ENCODE measurements around the gene RELL2.

Gene RELL2

DNA sequence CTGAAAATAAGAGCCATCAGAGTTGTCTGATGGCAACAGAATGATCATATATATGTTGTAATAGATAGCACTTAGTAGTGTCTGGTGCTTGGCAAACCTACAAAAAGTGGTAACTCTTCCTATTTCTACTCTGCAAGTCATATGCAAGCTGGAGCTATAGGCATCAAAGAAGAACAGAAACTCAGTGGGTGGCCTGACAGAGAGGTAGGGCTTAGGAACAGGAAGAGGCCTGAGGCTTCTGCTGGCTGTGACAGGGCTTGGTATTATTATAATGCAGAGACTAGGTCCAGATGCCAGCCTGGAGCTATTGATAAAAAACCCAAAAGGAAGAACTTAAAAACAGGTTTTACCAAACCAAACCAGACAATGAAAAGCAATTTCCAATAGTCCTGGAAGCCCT, 13.6 kb upstream of the RELL2 start:
- DNase-seq: peak; percentile 25

DNA sequence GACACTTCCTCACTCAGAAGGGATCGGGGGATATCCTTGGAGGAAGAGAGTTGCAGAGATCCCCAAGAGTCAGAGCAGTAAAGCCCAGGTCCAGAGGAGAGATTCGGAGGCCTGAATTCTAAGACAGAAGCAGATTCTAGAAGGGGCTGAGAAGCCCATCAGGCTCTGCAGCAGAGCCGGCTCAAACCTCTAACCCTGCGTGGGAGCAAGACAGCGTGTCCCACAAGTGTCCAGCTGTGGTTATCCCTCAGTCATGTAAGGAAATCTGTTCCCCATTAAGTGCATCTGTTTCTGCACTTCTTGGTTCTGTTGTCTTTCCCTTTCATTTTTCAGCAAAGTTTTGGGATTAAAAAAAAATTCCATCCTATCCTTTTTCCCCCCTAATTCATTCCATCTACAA, 13.2 kb upstream of the RELL2 start:
- no peak for DNase-seq

DNA sequence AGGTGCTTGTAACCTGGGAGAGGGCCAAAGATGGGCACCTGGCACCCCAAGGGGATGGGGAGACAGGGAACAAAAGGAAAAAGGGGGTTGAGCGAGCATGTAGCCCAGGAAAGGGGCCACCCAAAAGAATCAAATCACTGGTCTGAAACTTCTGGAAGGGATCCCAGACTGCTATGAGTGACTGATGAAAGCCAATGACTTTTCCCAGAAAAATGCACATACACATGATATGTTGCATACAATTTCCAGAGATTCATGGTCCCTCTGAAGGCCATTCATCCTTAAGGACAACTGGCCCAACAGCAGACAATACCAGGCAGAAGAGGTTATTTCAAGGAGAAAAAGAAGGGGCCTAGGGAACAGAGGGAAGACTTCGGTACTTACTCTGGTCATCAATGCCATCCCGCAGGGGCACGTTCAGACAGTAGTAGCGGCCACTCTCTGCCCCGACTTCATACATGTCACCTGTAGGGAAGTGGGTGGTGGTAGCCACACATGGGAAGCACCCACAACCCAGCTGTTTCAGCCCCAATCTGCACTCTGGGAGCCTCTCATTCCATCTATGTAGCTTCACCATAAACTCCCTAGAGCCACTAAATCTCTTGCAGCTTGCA, 8.5 kb upstream of the RELL2 start:
- no peak for DNase-seq

DNA sequence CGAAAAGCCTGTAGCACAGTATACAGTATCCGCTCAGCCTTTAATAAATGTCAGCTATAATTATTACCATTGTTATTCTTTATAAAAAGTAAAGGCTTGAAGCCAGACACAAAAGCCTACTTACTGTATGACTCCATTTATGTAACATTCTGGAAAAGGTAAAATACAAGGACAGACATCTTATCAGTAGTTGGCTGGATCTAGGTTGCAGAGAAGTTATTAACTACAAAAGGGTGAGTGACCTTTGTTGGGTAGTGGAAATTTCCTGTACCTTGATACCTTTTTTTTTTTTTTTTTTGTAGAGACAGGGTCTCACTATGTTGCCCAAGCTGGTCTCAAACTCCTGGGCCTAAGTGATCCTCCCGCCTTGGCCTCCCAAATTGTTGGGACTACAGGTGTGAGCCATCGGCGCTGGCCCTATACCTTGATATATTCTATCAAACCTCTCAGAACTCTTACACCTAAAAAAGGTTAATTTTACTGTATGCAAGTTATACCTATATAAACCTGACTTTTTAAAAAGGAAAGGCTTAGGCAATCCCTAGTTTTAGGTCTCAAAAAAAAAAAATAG, 6.1 kb upstream of the RELL2 start:
- DNase-seq: no peak

DNA sequence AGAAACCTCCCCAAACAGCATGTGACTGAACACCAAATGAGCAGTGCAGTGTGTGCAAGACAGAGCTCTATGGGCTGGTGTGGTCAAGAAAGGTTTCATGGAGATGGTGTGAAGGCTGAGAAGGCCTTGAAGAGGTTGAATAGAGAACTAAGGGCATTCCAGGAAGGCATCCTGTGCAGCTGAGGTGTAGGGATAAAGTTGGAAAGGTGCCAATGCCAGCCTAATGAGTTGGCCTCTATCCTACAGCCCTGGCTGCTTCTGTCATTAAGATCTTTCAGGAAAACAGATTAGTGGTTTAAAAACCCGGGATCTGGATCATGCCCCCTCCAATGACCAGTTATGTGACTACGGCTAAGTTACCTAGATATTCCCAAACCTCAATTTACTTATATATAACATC, 4.1 kb upstream of the RELL2 start:
- DNase-seq: no peak

DNA sequence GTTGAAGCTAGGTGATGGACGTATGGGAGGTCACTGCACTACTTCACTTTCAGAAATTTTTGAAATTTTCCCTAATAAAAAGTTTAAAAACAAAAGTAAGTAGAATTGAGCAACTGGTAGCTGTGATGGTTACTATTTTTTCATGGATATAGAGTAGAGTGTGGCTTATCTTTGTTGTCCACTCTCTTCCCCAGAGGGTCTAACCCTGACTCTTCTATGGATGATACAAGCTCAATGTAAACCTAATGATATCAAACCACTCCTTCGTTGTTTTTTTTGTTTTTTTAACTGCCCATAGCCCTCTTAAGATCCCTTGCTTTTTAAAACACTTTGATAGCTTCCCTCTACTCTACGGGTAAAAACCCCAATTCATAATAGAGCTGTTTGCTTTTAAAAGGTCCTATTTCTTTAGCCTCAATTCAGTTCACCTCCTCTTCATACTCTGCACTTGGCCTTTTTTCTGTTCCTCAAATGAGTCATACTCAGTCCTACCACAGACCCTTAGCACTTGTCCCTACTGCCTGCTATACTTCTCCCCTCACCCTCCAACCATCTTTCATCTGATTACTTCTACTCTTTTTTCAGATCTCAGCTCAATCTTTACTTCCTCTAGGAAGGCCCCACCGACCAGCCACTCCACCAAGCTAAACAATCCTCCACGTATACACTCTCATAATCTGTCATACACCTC, 2.8 kb upstream of the RELL2 start:
- no peak for DNase-seq

DNA sequence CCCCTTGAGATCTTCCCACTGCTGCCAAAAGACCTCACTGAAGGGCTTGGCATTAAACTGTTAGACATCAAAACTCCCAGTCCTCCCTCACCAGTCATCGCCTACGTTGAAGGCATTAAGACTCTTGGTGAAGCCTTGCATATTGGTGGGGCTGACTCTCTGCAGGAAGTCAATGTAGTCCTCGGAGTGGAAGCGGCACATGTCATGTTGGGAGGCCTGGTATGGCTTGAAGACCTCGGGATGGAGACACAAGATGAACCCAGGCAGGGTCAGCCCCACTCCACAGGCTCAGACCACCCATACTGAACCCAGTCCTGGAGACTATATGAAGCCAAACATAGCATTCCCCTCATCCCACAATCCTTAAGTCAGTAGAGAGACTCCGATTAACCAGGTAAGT, 2.1 kb upstream of the RELL2 start:
- DNase-seq: no peak

DNA sequence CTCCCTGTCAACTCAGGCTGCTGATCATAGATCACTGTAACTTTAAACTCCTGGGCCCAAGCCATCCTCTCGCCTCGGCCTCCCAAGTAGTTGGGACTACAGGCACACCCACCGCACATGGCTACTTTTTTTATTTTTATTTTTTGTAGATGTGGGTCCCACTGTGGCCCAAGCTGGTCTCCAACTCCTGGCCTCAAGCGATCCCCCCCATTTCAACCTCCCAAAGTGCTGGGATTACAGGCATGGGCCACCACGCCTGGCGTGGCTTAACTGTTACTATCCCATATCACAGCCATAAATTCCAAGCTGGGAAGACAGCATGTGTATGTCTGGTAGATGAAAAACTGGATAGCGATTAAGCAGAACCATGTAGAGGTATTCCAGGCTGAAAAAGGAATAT, 1.2 kb upstream of the RELL2 start:
- DNase-seq: no peak

DNA sequence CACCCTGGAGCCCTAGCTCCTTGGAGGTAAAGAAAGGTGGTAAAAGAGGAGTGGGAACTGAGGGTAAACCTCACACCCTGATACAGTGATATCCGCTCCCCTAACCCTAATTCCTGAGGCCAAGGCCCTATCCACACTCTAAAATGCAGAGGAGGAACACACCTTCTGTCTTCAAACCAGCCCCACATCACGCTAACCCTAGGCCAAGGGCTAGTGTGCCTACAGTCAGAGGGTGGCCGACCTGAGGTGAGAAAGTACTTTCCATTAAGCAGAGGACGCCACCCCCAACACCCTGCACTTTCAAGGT, 738 bp upstream of the RELL2 start:
- DNase-seq: no peak

DNA sequence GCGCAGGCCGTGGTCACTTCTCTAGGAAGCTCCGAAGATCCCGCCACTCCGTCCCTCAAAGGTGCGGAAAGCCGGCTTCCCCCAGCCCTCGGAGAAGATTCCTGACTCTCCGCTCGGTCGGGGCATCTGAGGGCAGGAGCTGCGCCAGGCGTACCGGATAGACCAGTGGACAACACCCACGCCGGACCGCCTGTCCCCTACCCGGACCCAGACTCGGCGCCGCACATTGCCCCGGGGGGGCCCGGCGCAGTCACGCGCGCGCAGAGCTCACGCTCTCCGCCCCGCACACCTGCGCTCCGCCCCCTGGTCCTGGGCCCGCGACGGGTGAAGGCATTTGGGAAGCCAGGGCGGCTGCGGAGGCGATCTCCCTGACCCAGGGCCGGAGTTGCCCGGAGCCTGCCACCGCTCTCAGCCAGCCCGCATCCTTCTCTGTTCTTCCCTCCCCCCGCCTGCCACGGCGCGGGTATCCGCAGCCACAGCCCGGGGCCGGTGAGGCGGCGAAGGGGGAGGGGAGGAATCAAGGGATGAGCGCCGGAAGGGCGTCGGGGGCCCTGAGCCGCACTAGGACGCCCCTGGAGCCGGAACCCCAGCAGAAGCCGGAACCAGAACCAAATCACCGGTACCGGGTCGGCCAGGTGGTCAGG, 448 bp downstream of the RELL2 start:
- DNase-seq: peak; percentile 74

DNA sequence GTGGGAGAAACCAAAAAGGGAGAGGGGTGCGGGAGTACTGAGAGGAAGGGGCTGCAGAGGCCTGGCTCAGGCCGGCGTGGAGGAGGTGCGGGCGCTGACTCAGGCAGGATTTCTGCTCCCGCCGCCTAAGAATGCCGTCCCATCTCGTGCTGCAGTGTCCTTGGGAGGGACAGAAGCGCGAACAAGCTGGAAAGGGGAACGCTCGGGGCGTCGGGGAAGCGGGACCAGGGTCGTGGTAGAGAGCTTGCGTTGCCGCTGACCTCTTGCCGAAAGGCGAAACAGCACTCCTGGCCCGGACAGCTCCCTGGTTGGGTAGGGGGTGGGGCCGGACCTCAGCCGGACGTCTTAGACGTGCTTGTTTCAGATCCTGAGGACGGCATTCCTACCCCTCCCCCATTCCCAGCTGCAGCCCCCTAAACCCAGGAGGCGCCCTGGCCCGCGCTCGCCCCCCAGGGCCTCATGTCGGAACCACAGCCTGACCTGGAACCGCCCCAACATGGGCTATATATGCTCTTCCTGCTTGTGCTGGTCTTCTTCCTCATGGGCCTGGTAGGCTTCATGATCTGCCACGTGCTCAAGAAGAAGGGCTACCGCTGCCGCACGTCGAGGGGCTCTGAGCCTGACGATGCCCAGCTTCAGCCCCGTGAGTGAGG, 1.1 kb downstream of the RELL2 start:
- peak; percentile 66 for DNase-seq

DNA sequence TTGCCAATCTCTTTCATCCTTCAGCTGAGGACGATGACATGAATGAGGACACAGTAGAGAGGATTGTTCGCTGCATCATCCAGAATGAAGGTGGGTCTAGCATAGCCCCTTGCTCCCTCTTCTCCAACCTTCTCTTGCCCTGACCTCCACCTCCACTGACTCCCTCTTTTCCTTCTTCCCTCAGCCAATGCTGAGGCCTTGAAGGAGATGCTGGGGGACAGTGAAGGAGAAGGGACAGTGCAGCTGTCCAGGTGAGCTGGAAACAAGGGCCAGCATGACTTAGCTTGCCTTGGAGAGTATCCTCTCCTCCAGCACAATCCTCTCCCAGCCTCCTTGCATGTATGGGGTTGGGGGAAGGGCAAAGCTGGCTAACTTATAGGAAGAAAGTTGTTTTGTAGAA, 2.0 kb downstream of the RELL2 start:
- DNase-seq: no peak

DNA sequence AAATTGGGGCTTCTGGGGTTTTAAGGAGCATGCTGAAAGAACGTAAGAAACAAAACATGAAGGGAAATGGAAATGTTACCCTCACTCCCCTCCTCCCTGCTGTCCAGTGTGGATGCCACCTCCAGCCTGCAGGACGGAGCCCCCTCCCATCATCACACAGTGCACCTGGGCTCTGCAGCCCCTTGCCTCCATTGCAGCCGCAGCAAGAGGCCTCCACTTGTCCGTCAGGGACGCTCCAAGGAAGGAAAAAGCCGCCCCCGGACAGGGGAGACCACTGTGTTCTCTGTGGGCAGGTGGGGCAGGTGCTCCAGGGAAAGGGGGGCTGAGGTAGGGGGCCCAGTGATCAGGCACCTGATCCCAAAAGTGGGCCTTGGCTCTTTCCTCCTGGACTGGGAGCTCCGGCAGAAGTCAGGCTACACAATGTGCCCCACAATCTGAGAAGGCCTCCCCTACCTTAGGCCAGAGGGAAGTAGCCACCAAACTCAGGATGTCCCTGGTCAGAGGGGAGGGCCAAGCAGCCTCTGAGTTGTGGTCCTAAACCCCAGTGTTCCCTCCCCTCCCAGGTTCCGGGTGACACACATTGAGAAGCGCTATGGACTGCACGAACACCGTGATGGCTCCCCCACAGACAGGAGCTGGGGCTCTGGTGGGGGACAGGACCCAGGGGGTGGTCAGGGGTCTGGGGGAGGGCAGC, 2.7 kb downstream of the RELL2 start:
- no peak for DNase-seq

DNA sequence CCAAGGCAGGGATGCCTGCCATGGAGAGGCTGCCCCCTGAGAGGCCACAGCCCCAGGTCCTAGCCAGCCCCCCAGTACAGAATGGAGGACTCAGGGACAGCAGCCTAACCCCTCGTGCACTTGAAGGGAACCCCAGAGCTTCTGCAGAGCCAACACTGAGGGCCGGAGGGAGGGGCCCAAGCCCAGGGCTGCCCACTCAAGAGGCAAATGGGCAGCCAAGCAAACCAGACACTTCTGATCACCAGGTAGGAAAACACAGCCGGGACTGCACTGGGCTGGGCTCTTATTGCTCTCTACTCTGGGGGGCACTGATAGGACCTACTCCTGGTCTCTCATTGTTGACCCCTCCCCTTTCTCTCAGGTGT, 3.2 kb downstream of the RELL2 start:
- DNase-seq: no peak

DNA sequence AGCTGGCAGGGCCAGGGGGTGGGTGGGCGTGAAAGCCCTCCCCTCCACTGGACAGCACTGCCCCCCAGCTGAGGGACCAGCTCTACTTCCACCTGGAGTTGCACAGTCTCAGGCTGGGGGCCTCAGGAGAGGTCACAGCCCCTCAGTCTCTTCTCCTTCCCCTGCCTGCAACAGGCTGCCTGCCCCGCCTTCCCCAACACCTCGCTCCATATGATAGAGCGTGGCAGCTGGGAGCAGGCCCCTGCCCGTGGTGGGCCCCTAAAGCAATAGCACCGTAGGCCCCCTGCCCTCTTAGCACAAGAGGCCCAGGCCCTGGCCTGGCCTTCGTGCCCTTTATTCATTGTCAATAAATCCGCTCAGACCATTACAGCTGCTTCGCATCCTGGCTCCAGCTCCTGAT, 3.9 kb downstream of the RELL2 start:
- DNase-seq: no peak

DNA sequence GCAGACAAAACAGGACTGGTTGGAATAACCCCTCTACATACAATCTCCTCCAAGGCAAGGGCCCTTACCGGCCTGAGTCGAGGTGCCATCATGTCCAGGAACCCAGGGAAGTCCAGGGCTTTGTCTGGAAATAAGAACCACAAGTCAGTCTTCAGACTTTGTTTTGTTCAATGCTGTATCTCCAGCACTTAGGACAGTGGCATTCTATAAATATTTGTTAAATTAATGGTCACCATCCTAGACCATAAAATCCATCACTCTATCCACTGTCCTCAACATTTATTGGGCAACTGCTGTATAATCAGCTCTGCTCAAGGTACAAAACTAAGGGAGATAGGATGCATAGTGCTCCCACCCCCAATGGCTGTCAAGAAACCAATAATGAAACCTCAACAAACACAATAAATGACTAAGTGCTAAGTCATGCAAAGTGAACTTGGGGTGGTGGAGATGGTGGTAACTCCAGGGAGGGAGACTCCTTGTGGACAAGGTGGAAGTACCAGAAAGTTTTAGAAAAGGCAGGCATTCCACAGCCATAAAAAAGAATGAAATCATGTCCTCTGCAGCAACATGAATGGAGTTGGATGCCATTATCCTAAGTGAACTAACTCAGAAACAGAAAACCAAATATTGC, 5.0 kb downstream of the RELL2 start:
- no peak for DNase-seq

DNA sequence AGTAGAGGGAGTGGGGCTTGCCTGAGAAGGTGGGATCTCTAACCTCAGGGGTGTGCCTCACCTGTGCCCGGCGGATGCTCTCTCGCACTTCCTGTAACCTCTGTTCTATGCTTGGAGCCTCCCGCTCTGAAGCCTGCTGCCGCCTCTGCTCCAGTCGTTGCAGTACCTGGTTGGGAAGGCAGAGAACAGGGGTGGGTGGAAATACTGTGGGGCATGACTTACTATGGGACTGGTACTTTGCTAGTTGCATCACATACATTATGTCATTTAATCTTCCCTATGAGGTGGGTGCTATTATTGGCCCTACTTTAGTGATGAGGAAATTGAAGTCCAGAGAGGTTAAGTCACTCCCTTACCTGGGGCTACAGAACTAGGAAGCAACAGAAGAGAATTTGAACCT, 9.2 kb downstream of the RELL2 start:
- no peak for DNase-seq

DNA sequence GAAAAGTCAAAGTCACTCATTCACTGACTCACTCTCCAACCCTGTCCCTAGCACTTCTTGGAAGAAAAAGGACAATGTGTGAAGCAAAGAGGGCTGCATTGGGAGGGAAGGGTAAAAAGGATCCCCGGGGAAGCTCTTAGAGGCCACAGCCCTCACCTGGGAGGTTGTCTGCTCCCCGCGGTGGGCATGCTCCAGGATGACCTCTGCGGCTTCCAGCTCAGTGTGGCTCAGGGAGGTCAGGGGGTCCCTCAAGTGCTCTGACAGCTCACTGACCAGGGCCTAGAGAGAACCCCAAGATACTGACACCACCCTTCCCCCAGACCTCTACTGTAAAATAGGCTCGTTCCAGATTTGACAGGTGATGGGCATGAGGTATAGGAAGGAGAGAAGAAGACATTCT, 10.4 kb downstream of the RELL2 start:
- no peak for DNase-seq

DNA sequence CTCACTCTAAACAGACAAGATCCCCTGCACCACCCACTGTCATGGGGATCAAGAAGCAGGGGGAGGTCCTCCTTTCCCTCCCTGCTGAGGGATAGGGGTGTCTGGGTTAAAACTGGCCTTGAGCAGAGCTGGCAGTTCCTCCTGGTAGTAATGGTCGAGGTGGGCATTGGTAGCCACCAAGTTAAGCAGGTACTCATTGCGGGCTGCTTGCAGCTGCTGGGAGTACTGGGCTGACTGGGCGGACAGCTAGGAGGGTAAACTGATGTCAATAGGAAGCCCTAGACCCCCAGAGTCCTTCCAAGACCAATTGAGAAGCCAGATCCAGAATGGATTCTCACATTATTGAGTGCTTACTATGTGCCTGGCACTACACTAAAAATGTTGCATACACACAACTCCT, 11.1 kb downstream of the RELL2 start:
- no peak for DNase-seq

DNA sequence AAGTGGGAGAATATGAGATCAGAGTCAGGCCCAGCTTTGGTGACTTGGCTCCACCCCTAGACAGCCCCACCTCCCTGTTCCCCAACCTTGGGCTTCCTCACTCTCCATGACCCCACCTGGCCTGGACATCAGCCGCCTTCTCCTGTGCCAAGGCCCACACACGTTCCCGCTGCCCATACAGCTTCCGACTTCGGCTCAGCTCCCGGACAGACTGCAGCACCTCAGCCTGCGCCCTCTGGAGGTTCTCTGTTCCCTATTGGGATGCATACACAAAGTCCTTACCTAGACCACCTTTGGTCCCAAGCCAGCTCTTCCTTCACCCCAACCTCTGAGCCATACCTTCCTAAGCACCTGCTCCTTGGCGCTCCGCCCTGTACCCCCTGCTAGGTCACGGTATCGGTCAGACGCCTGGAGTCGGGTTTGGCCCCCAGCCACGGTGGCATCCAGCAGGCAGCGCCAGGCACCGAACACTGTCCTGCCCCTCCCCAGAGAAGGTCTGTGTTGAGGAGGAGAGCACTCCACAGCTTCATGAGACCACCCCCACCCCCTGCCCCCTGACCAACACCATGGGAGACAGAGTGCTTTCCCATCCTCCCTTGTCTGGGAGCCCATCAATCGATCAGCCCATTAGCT, 12.4 kb downstream of the RELL2 start:
- DNase-seq: no peak

DNA sequence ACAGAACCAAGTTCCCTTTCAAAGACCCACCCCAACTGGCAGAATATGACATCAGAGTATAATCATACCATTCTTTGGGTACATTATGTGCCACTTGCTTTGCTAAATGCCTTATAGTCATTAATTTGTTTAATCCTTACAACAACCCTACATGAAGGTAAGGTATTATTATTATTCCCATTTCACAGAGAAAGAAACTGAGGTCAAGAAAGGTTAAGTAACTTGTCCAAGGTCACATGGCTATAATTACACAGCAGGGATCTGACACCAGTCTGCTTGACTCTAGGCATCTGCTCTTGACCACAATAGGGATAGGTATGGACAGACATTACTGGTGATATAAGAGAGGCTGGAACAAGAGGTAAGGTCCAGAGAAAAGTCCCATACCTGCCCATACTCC, 13.2 kb downstream of the RELL2 start:
- no peak for DNase-seq

All from activated naive CD4-positive, alpha-beta T cell treated with anti-CD3 and anti-CD28 coated beads, Interleukin-2, amount 50 U/mL, for 16 hours (primary cell).